GM12875 (cell line): ENCODE measurements around the gene ITGA2B.
"Not testable (repeated sequence)": the region's sequence is repeated elsewhere in the genome, so short reads cannot be mapped to it uniquely, and the experiment has no call there.

Experiments used
- H3K4me3 ChIP-seq: one replicate; pipeline ENCODE4 v1.5.1; 2011; ENCODE audit warnings: low read depth, low read length, control low read depth
- TF ChIP-seq, protein P1 (sequence below): IDR thresholded peaks from 2 replicates; pipeline ENCODE4 v1.5.1; 2011; ENCODE audit warnings: low read depth, mild to moderate bottlenecking, control low read depth, inconsistent platforms, low read length, moderate library complexity, borderline replicate concordance; ENCODE audit not compliant: insufficient read depth

Gene ITGA2B

DNA sequence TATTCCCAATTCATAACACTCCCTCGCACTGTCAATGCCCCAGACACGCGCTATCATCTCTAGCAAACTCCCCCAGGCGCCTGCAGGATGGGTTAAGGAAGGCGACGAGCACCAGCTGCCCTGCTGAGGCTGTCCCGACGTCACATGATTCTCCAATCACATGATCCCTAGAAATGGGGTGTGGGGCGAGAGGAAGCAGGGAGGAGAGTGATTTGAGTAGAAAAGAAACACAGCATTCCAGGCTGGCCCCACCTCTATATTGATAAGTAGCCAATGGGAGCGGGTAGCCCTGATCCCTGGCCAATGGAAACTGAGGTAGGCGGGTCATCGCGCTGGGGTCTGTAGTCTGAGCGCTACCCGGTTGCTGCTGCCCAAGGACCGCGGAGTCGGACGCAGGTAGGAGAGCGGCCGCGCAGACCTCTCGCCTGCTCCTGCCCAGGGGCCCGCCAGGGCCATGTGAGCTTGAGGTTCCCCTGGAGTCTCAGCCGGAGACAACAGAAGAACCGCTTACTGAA is 44.5 kb downstream of the ITGA2B start, which contains the start of gene GRN:
TSS of gene GRN (plus strand) at position 364 of the 515 bp plus-strand sequence. CDS start 3,863 bp downstream, outside the sequence.
- TF ChIP-seq, protein P1, sequence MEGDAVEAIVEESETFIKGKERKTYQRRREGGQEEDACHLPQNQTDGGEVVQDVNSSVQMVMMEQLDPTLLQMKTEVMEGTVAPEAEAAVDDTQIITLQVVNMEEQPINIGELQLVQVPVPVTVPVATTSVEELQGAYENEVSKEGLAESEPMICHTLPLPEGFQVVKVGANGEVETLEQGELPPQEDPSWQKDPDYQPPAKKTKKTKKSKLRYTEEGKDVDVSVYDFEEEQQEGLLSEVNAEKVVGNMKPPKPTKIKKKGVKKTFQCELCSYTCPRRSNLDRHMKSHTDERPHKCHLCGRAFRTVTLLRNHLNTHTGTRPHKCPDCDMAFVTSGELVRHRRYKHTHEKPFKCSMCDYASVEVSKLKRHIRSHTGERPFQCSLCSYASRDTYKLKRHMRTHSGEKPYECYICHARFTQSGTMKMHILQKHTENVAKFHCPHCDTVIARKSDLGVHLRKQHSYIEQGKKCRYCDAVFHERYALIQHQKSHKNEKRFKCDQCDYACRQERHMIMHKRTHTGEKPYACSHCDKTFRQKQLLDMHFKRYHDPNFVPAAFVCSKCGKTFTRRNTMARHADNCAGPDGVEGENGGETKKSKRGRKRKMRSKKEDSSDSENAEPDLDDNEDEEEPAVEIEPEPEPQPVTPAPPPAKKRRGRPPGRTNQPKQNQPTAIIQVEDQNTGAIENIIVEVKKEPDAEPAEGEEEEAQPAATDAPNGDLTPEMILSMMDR, result no peak
- H3K4me3 ChIP-seq, result peak within 1 kb of the TSS; percentile 68

DNA sequence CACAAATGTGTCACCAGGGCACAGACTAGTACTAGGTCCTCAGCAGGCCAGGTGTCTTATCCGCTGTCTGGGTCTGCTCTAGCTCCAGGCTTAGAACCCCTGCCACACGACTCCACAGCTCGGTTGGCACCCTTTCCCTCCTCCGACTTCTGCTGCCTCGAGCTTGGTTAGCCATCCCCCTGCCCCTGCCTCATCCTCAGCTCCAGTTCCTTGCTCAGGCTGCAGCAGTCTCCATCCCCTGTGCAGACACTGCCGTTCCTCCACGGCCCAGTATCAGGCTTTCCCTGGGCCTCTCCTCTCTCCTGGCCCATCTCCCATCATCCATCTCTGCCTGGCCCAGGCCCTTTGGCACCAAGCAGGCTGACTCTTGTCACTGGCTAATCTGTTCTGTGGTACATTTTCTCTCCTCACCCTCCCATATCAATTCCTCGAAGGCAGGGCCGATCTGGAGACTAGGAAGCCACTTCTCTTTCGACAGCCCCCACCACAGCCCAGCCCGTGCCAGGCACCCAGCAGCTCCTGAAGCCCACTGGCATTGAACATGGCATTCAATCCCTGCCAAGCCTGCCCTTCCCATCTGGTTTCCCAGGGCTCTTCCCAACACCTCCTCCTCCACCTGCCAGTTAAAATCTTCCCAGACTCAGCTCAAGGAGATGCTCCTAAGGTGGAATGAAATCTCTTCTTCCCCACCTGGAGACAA is 45.8 kb downstream of the ITGA2B start:
- TF ChIP-seq, protein P1, result no peak
- H3K4me3 ChIP-seq, result no peak overlapping the region

DNA sequence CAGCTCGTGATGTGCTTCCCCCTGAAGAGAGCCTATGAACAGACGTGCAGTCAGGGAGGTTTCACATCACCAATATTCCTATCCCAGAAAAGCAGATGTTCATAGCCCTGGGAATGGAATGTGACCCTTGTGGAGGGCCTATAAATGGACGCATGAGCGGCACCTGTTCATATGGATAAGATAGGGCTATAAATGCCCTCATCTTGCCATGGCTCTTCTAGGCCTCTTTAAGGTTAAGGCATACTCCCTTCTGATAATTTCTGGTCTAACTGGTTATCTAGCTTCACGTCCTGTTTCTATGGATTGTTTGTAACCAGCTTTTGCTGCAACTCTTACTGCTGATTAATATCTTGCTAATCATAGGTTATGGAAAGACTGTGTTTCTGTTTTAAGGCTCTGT is 48.9 kb downstream of the ITGA2B start:
- not testable (repeated sequence) for H3K4me3 ChIP-seq

DNA sequence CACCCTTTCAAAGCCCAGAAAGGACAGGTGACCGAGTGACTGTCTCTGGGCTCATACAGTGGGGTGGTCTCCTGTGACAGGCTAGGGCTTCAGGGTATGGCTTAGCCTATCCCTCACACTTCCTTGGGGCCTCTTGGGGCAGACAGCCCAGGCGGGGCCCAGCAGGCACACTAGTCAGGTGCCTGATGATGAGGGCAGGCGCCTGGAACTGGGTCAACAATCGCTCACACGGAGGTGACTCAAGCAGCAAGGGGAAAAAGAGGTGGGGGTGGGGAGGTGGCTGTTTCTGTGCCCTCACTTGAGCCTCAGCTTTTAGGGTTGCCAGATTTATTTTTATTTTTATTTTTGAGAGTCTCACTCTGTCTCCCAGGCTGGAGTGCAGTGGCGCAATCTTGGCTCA is 50.7 kb downstream of the ITGA2B start:
- TF ChIP-seq, protein P1, result no peak

DNA sequence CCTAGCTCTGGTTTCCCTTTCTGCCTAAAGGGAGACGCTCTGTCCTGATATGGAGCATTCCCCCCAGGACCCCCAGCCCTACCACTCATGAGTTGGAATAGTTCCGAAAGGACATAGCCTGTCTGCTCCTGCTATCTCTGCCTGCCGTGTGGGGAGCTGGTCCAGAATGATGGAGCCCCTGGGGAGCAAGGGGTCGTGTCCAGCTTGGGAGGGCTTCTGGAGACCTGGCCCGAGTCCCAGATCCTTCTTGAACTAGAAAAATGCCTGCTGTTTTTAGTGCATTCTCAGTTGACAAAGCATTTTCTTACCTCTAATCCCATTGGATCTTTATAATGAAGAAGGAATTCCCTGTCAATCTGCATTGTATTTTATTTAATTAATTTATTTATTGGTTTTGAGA is 53.5 kb downstream of the ITGA2B start:
- H3K4me3 ChIP-seq, result no peak overlapping the region
- TF ChIP-seq, protein P1, result no peak

More for the DNA sequence above, 50.7 kb downstream of the ITGA2B start:
- no peak overlapping the region for H3K4me3 ChIP-seq

DNA sequence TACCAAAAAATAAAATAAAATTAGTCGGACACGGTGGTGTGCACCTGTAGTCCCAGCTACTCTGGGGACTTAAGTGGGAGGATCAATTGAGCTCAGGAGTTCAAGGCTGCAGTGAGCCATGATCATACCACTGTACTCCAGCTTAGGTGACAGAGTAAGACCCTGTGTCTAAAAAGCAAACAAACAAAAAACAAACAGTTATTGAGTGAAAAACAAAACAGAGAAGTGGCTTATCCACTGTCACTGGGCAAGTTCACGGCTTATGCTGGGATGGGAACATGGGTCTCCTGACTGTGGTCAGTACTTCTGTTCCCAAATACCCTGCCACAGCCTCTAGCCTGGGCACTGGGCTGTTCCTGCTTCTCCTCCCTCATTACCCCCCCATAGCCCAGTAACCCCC is 53.9 kb downstream of the ITGA2B start:
- TF ChIP-seq, protein P1, result no peak
- H3K4me3 ChIP-seq, result no peak overlapping the region

DNA sequence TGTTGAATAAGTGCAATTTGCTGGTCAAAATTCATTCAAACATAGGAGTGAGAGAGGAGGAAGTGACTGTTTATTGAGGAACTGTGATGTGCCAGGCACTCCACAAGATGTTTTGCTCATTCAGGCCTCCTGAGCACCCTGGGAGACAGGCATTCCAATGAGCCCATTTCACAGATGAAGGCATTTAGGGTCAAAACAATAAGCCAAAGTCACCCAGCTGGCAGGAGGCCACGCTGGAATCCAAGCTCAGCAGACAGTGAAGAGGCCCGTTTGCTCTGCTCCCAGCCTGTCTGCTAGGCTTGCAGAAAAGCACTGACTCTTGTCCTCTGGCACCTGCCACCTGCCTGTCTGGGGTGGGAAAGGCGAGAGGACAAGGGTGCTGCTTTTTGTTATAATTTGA is 54.7 kb downstream of the ITGA2B start:
- TF ChIP-seq, protein P1, result no peak
- H3K4me3 ChIP-seq, result no peak overlapping the region
